Measurements from ENCODE around the gene LARGE1.

GRCh38 chr22:33720166-33720878 is 200.0 kb downstream of the LARGE1 start:
- TF ChIP-seq CTCF (IDR thresholded peaks at IDR 0.05) (no peak), POLR2A (IDR thresholded peaks at IDR 0.05) (no peak)

Measured in uterus (tissue), 2 donors.